Tibial nerve (tissue), 4 donors: ENCODE results near the gene LRRC59. TPM values are rescaled to one million over a fixed set of nuclear protein-coding genes. Genes with fewer than 3 reads are reported as not detected.

ENCODE experiments used
- DNase-seq, 2 donors: peaks; one replicate each; pipeline ENCODE4 v3.0.0-alpha.2; 2019; ENCODE audit warnings: low spot score in 2 of 2
- H3K27ac ChIP-seq, 4 donors: fragments of 200-600 bp; sonication (generic) in 3 of 4; one replicate each; pipeline ENCODE4 v1.5.1; 2017 to 2019; ENCODE audit warnings: mild to moderate bottlenecking in 1 of 4
- H3K27me3 ChIP-seq, 2 donors: fragments of 200-600 bp; sonication (generic) in 1 of 2; one replicate each; pipeline versions ENCODE4 v1.5.1 to v1.6.0; 2017 to 2019
- H3K36me3 ChIP-seq, 3 donors: fragments of 200-600 bp; sonication (generic); one replicate each; pipeline ENCODE4 v1.5.1; 2018 to 2019
- H3K4me1 ChIP-seq, 4 donors: fragments of 200-600 bp; sonication (generic) in 3 of 4; one replicate each; pipeline ENCODE4 v1.5.1; 2017 to 2019
- H3K4me3 ChIP-seq, 4 donors: fragments of 200-600 bp; sonication (generic) in 3 of 4; one replicate each; pipeline ENCODE4 v1.5.1; 2017 to 2019; ENCODE audit warnings: mild to moderate bottlenecking in 1 of 4, moderate library complexity in 1 of 4
- H3K9me3 ChIP-seq, 4 donors: fragments of 200-600 bp; sonication (generic) in 3 of 4; one replicate each; pipeline ENCODE4 v1.5.1; 2017 to 2019
- CTCF ChIP-seq, 5 experiments: fragments of 200-600 bp in 3 of 5; fragments of 450-650 bp in 2 of 5; sonication (generic) in 3 of 5; IDR thresholded peaks; one replicate each; pipeline ENCODE4 v1.5.1; 2016 to 2019; ENCODE audit warnings: antibody characterized with exemption in 5 of 5, mild to moderate bottlenecking in 3 of 5, moderate library complexity in 2 of 5
- EP300 ChIP-seq, 2 donors: sonication (generic); formaldehyde crosslinking; IDR thresholded peaks; one replicate each; pipeline ENCODE4 v1.6.1; 2017; ENCODE audit warnings: antibody characterized with exemption in 2 of 2, mild to moderate bottlenecking in 1 of 2
- POLR2A ChIP-seq, 2 donors: fragments of 450-650 bp; IDR thresholded peaks; one replicate each; pipeline ENCODE4 v1.6.1; 2017; ENCODE audit warnings: antibody characterized with exemption in 2 of 2, mild to moderate bottlenecking in 2 of 2, moderate library complexity in 2 of 2
- WGBS, 2 donors: methylation state at CpG; one replicate each; pipeline ENCODE4 v1.1.5; 2018; 5-methylcytosine and 5-hydroxymethylcytosine counted together
- total RNA-seq, 4 donors: library from RNA; depleted of rRNA; stranded (reverse); fragments of >200 nt; gene quantifications; one replicate each; pipeline ENCODE4 v1.1.0, GENCODE V29; 2016

LRRC59 gene
- total RNA-seq, 4 donors from 2014 or later, result 26.0 to 72.6 (median 36.3) TPM

- peaks cover 0 to 65% (median 24%) of the 10 kb centered on the region in 3 donors for H3K36me3 ChIP-seq
- no peak for TF ChIP-seq POLR2A (IDR thresholded peaks at IDR 0.05)
- TF ChIP-seq EP300 (IDR thresholded peaks at IDR 0.05), result no peak
- no peak for TF ChIP-seq CTCF (IDR thresholded peaks at IDR 0.05)
- H3K4me1 ChIP-seq, result peaks cover 0 to 28% (median 17%) of the 10 kb centered on the region in 4 donors
- no peaks in the 10 kb centered on the region for H3K9me3 ChIP-seq
- no peaks in the 10 kb centered on the region for H3K27me3 ChIP-seq
- no peak overlapping the region for H3K4me3 ChIP-seq
- WGBS, 2 donors, result 49 to 57% methylated on average over 2 of the region's 2 CpGs
- no peak for DNase-seq
- H3K27ac ChIP-seq, result no peak overlapping the region
Observed at GRCh38 chr17:50365165-50365564, 32.2 kb downstream of the LRRC59 start.

- Histone ChIP-seq H3K36me3 (peaks cover 0 to 65% (median 19%) of the 10 kb centered on the region in 3 donors), H3K27me3 (no peaks in the 10 kb centered on the region), H3K4me3 (no peak overlapping the region), H3K4me1 (peaks cover 0 to 28% (median 17%) of the 10 kb centered on the region in 4 donors), H3K27ac (no peak overlapping the region), H3K9me3 (no peaks in the 10 kb centered on the region)
- DNase-seq, result no peak
- TF ChIP-seq POLR2A (IDR thresholded peaks at IDR 0.05) (no peak), CTCF (IDR thresholded peaks at IDR 0.05) (no peak), EP300 (IDR thresholded peaks at IDR 0.05) (no peak)
- 60 to 62% methylated on average over 9 of the region's 9 CpGs for WGBS, 2 donors
Observed at GRCh38 chr17:50364715-50365114, 32.6 kb downstream of the LRRC59 start.

GRCh38 chr17:50364061-50364458, 33.3 kb downstream of the LRRC59 start:
- no peak overlapping the region for H3K4me3 ChIP-seq
- no peaks in the 10 kb centered on the region for H3K27me3 ChIP-seq
- H3K4me1 ChIP-seq, result peaks cover 0 to 28% (median 17%) of the 10 kb centered on the region in 4 donors
- no peaks in the 10 kb centered on the region for H3K9me3 ChIP-seq
- no peak for DNase-seq
- 34% methylated on average over 4 of the region's 4 CpGs; no CpG with 5 or more reads in 1 of the 2 donors for WGBS, 2 donors
- TF ChIP-seq POLR2A (IDR thresholded peaks at IDR 0.05) (no peak), CTCF (IDR thresholded peaks at IDR 0.05) (no peak), EP300 (IDR thresholded peaks at IDR 0.05) (no peak)
- peak overlapping the region in 1 of 4 donors; percentile 50 for H3K27ac ChIP-seq
- peaks cover 0 to 65% (median 17%) of the 10 kb centered on the region in 3 donors for H3K36me3 ChIP-seq

- peaks cover 0 to 65% (median 17%) of the 10 kb centered on the region in 3 donors for H3K36me3 ChIP-seq
- WGBS, 2 donors, result 27 to 30% methylated on average over 8 of the region's 8 CpGs
Observed at GRCh38 chr17:50363217-50364060, 33.9 kb downstream of the LRRC59 start.

More at GRCh38 chr17:50363217-50364060, 33.9 kb downstream of the LRRC59 start:
- Histone ChIP-seq H3K4me3 (no peak overlapping the region), H3K27ac (peak overlapping the region in 3 of 4 donors; percentile 47 to 67 (median 50)), H3K4me1 (peaks cover 0 to 28% (median 17%) of the 10 kb centered on the region in 4 donors), H3K27me3 (no peaks in the 10 kb centered on the region), H3K9me3 (no peaks in the 10 kb centered on the region)
- no peak for DNase-seq
- no peak for TF ChIP-seq EP300 (IDR thresholded peaks at IDR 0.05)
- no peak for TF ChIP-seq CTCF (IDR thresholded peaks at IDR 0.05)
- TF ChIP-seq POLR2A (IDR thresholded peaks at IDR 0.05), result no peak
